Esophagus squamous epithelium (tissue), 4 donors: ENCODE data around the gene MLLT3.

Experiments used
- POLR2A ChIP-seq, 4 donors: fragments of 450-650 bp; IDR thresholded peaks; one replicate each; pipeline ENCODE4 v1.6.1; 2017; ENCODE audit warnings: antibody characterized with exemption in 4 of 4, mild to moderate bottlenecking in 4 of 4, moderate library complexity in 3 of 4
- TF ChIP-seq, protein P1 (sequence below), 6 experiments: fragments of 450-650 bp in 4 of 6; fragments of 200-600 bp in 2 of 6; sonication (generic) in 2 of 6; IDR thresholded peaks; one replicate each; pipeline ENCODE4 v1.5.1; 2016 to 2019; ENCODE audit warnings: antibody characterized with exemption in 6 of 6, mild to moderate bottlenecking in 4 of 6, moderate library complexity in 4 of 6

GRCh38 chr9:20395651-20396050, 226.6 kb downstream of the MLLT3 start:
- TF ChIP-seq, protein P1, sequence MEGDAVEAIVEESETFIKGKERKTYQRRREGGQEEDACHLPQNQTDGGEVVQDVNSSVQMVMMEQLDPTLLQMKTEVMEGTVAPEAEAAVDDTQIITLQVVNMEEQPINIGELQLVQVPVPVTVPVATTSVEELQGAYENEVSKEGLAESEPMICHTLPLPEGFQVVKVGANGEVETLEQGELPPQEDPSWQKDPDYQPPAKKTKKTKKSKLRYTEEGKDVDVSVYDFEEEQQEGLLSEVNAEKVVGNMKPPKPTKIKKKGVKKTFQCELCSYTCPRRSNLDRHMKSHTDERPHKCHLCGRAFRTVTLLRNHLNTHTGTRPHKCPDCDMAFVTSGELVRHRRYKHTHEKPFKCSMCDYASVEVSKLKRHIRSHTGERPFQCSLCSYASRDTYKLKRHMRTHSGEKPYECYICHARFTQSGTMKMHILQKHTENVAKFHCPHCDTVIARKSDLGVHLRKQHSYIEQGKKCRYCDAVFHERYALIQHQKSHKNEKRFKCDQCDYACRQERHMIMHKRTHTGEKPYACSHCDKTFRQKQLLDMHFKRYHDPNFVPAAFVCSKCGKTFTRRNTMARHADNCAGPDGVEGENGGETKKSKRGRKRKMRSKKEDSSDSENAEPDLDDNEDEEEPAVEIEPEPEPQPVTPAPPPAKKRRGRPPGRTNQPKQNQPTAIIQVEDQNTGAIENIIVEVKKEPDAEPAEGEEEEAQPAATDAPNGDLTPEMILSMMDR (IDR thresholded peaks at IDR 0.05), result no peak
- TF ChIP-seq POLR2A (IDR thresholded peaks at IDR 0.05), result no peak
